Loucy (cell line): ENCODE data around the gene PHLDA1.
A peak's percentile ranks its signal among the peaks of the same experiment; 100 is the strongest.

Experiments used
- H2AFZ ChIP-seq: fragments of 200-600 bp; sonication (generic); 2 replicates; pipeline ENCODE4 v1.6.0; 2016; ENCODE audit warnings: antibody characterized with exemption, mild to moderate bottlenecking, low read length, moderate library complexity
- H3F3A ChIP-seq: fragments of 200-600 bp; 2 replicates; pipeline ENCODE4 v1.6.0; 2016; ENCODE audit warnings: antibody characterized with exemption, low read depth, mild to moderate bottlenecking
- H3K27me3 ChIP-seq: fragments of 200-600 bp; sonication (generic); 2 replicates; pipeline ENCODE4 v1.6.1; 2014; ENCODE audit warnings: low read length, mild to moderate bottlenecking; ENCODE audit not compliant: insufficient read depth, poor library complexity, severe bottlenecking
- H3K36me3 ChIP-seq: fragments of 200-600 bp; sonication (generic); 2 replicates; pipeline ENCODE4 v1.6.1; 2016; ENCODE audit warnings: low read length; ENCODE audit not compliant: insufficient read depth
- H3K4me1 ChIP-seq: fragments of 200-600 bp; sonication (generic); 2 replicates; pipeline ENCODE4 v1.5.1; 2014; ENCODE audit warnings: low read length, mild to moderate bottlenecking; ENCODE audit not compliant: insufficient read depth, poor library complexity, severe bottlenecking
- H3K4me2 ChIP-seq: fragments of 200-600 bp; sonication (generic); 2 replicates; pipeline ENCODE4 v1.6.0; 2014; ENCODE audit warnings: antibody characterized with exemption, low read length, low read depth, mild to moderate bottlenecking; ENCODE audit not compliant: poor library complexity, severe bottlenecking
- H3K4me3 ChIP-seq: fragments of 200-600 bp; sonication (generic); 2 replicates; pipeline ENCODE4 v1.5.1; 2014; ENCODE audit warnings: low read length, mild to moderate bottlenecking, mixed read lengths; ENCODE audit not compliant: poor library complexity, severe bottlenecking
- H3K79me2 ChIP-seq: fragments of 200-600 bp; sonication (generic); 2 replicates; pipeline ENCODE4 v1.6.1; 2014; ENCODE audit warnings: low read length; ENCODE audit not compliant: insufficient read depth
- H3K9ac ChIP-seq: fragments of 200-600 bp; sonication (generic); 2 replicates; pipeline ENCODE4 v1.6.0; 2014; ENCODE audit warnings: mild to moderate bottlenecking, low read depth, low read length, moderate library complexity; ENCODE audit not compliant: poor library complexity, severe bottlenecking
- H3K9me2 ChIP-seq: fragments of 200-600 bp; sonication (generic); replicated peaks from 2 replicates; pipeline ENCODE4 v1.6.1; 2016; ENCODE audit warnings: low read depth, low read length, mixed read lengths
- H3K9me3 ChIP-seq: fragments of 200-600 bp; sonication (generic); 2 replicates; pipeline ENCODE4 v1.6.1; 2014; ENCODE audit warnings: mild to moderate bottlenecking, antibody characterized with exemption, low read length, low read depth; ENCODE audit not compliant: insufficient read depth
- H4K20me1 ChIP-seq: fragments of 200-600 bp; sonication (generic); 2 replicates; pipeline ENCODE4 v1.6.0; 2014; ENCODE audit warnings: antibody characterized with exemption, low read length, mild to moderate bottlenecking; ENCODE audit not compliant: insufficient read depth, poor library complexity, severe bottlenecking
- CTCF ChIP-seq: fragments of 200-600 bp; sonication (generic); conservative IDR thresholded peaks from 2 replicates; pipeline ENCODE4 v1.5.1; 2014; ENCODE audit warnings: mild to moderate bottlenecking, antibody characterized with exemption, low read length
- EZH2phosphoT487 ChIP-seq: fragments of 200-600 bp; IDR thresholded peaks from 2 replicates; pipeline ENCODE4 v1.6.1; 2018; ENCODE audit warnings: antibody characterized with exemption, mild to moderate bottlenecking, moderate library complexity, borderline replicate concordance

PHLDA1 gene

DNA sequence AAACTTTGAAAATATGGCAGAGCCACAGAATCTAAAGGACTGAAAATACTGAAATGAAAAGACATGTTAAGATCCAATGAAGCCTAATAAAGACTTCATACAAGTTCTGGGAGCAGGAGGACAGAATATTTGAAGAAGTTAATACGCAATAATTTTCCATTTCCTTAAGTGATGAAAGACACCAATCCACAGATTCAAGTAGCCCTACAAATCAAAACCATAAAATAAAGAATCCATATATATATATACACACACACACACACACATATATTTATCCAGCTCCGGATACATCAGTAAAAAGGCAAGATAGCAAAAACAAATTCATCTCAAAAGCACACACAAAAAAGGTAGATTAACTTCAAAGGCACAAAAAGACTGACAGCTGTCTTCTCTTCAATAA is 47.2 kb upstream of the PHLDA1 start:
- TF ChIP-seq EZH2phosphoT487 (no peak), CTCF (no peak)
- Histone ChIP-seq H3K9me3 (no peaks in the 10 kb centered on the region), H3K9me2 (no peaks in the 10 kb centered on the region), H3F3A (no peaks in the 10 kb centered on the region), H3K4me3 (peak overlapping the region; percentile 92), H3K27me3 (no peaks in the 10 kb centered on the region), H3K4me1 (peaks cover 72% of the 10 kb centered on the region), H3K9ac (no peak overlapping the region), H3K36me3 (no peaks in the 10 kb centered on the region), H2AFZ (no peak overlapping the region), H3K79me2 (peaks cover 100% of the 10 kb centered on the region), H3K4me2 (peak overlapping the region; percentile 94), H4K20me1 (peaks cover 99% of the 10 kb centered on the region)

- Histone ChIP-seq H3K36me3 (peaks cover 29% of the 10 kb centered on the region), H3K4me3 (peak overlapping the region; percentile 15), H3K79me2 (peaks cover 100% of the 10 kb centered on the region), H3K9ac (no peak overlapping the region), H3K9me3 (no peaks in the 10 kb centered on the region), H3K9me2 (no peaks in the 10 kb centered on the region), H4K20me1 (peaks cover 99% of the 10 kb centered on the region), H3K4me1 (peaks cover 67% of the 10 kb centered on the region), H3K4me2 (peak overlapping the region; percentile 59), H2AFZ (no peak overlapping the region), H3K27me3 (no peaks in the 10 kb centered on the region), H3F3A (no peaks in the 10 kb centered on the region)
- TF ChIP-seq CTCF (no peak), EZH2phosphoT487 (no peak)
Observed at GRCh38 chr12:76075448-76075847, 43.9 kb upstream of the PHLDA1 start.

GRCh38 chr12:76074701-76075336 is 43.2 kb upstream of the PHLDA1 start:
- Histone ChIP-seq H2AFZ (no peak overlapping the region), H4K20me1 (peaks cover 99% of the 10 kb centered on the region), H3K27me3 (no peaks in the 10 kb centered on the region), H3K9me2 (no peaks in the 10 kb centered on the region), H3K4me1 (peaks cover 60% of the 10 kb centered on the region), H3K36me3 (peaks cover 35% of the 10 kb centered on the region), H3K79me2 (peaks cover 100% of the 10 kb centered on the region), H3K9me3 (no peaks in the 10 kb centered on the region), H3K4me2 (peak overlapping the region; percentile 59), H3K9ac (no peak overlapping the region), H3F3A (no peaks in the 10 kb centered on the region), H3K4me3 (peak overlapping the region; percentile 15)
- TF ChIP-seq CTCF (no peak), EZH2phosphoT487 (no peak)
